Measurements from ENCODE around the gene DPEP1. TPM values are rescaled to one million over a fixed set of nuclear protein-coding genes. Genes with fewer than 3 reads are reported as not detected.
"Not testable (repeated sequence)": the region's sequence is repeated elsewhere in the genome, so short reads cannot be mapped to it uniquely, and the experiment has no call there.

DPEP1 gene
- 0.30 TPM for polyA plus RNA-seq (2013, experiment 1 of 2; ENCODE audit: insufficient read length)
- polyA plus RNA-seq (2013, experiment 2 of 2; ENCODE audit: insufficient read length): 0.39 TPM

- DNase-seq: no peak
These were observed at the start of gene DPEP1 for GRCh38 chr16:89613231-89613953. Gene DPEP1 (plus strand): TSS chr16:89613642. CDS start chr16:89630411, 16,769 bp downstream.

- DNase-seq: no peak
These were observed 48.8 kb upstream of the DPEP1 start for GRCh38 chr16:89564476-89565255.

- no peak for DNase-seq
These were observed 48.3 kb upstream of the DPEP1 start for GRCh38 chr16:89565256-89565505.

- peak; percentile 28 for DNase-seq
These were observed 47.7 kb upstream of the DPEP1 start for GRCh38 chr16:89565506-89566372.

GRCh38 chr16:89567656-89568594 is 45.5 kb upstream of the DPEP1 start:
- DNase-seq: no peak

GRCh38 chr16:89569506-89570341 is 43.7 kb upstream of the DPEP1 start:
- no peak for DNase-seq

GRCh38 chr16:89570342-89570923 is 43.0 kb upstream of the DPEP1 start:
- no peak for DNase-seq

GRCh38 chr16:89570983-89571598 is 42.4 kb upstream of the DPEP1 start:
- not testable (repeated sequence) for DNase-seq

GRCh38 chr16:89571636-89572035 is 41.8 kb upstream of the DPEP1 start:
- no peak for DNase-seq

GRCh38 chr16:89572073-89572484 is 41.4 kb upstream of the DPEP1 start:
- no peak for DNase-seq

- no peak for DNase-seq
These were observed 40.8 kb upstream of the DPEP1 start for GRCh38 chr16:89572485-89573205.

- no peak for DNase-seq
These were observed 39.4 kb upstream of the DPEP1 start for GRCh38 chr16:89573826-89574680.

- peak; percentile 70 for DNase-seq
These were observed 38.7 kb upstream of the DPEP1 start for GRCh38 chr16:89574681-89575246.

GRCh38 chr16:89575247-89576152 is 37.9 kb upstream of the DPEP1 start, which contains the start of gene CPNE7:
Gene CPNE7 (plus strand): TSS chr16:89575758. CDS start chr16:89575898, 140 bp downstream.
- DNase-seq: no peak

GRCh38 chr16:89576153-89577054 is 37.0 kb upstream of the DPEP1 start:
- DNase-seq: no peak
